ENCODE data around the gene RIPOR2. TPM values are rescaled to one million over a fixed set of nuclear protein-coding genes. Genes with fewer than 3 reads are reported as not detected.
"Not testable (repeated sequence)": the region's sequence is repeated elsewhere in the genome, so short reads cannot be mapped to it uniquely, and the experiment has no call there.

The RIPOR2 gene
- total and polyA plus RNA-seq, 4 donors: 1.1 to 16.1 (median 6.1) TPM

- Histone ChIP-seq H3K4me3 (ENCODE audit: low read length in 2 of 2) (no peak overlapping the region), H3K27me3 (ENCODE audit: control insufficient read depth in 1 of 2, insufficient read depth in 2 of 2, low read length in 1 of 2) (no peaks in the 10 kb centered on the region), H3K9me3 (ENCODE audit: control insufficient read depth, low read length) (no peaks in the 10 kb centered on the region), H3K36me3 (ENCODE audit: control insufficient read depth in 1 of 2, insufficient read depth in 2 of 2, low read length in 1 of 2) (no peaks in the 10 kb centered on the region), H3K27ac (ENCODE audit: low read depth in 1 of 2, low read length in 2 of 2) (no peak overlapping the region), H3K4me1 (ENCODE audit: control insufficient read depth in 1 of 2, insufficient read depth in 2 of 2, low read length in 2 of 2) (no peaks in the 10 kb centered on the region)
- no peak for ATAC-seq (ENCODE audit: low FRiP score)
- DNase-seq: no peak
- 89 to 95% methylated on average over 17 of the region's 17 CpGs for WGBS, 2 donors
- intact Hi-C loops (cut with DNase I): loop anchor here in 1 of 2 donors (10.0 kb wide), 1 partner anchor 97 kb away; the partner anchor contains the start of genes ACOT13 and TDP2
These were observed 174.4 kb downstream of the RIPOR2 start for GRCh38 chr6:24761193-24761835.

DNA sequence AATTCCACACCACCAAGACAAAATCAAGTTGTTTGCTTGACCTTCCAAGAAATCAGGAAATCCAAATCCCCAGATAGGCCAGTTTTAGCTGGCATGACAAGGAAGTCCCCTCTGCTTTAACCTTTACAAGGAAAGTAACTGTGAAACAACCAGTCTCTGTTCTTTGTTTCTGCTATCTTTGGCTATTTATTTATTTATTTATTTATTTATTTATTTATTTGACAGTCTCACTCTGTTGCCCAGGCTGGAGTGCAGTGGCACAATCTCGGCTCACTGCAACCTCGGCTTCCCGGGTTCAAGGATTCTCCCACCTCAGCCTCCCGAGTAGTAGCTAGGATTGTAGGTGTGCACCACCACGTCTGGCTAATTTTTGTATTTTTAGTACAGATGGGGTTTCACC lies 175.6 kb downstream of the RIPOR2 start:
- intact Hi-C loops (cut with DNase I): loop anchor here in 1 of 2 donors (10.0 kb wide), 1 partner anchor 95 kb away; the partner anchor contains the start of genes ACOT13 and TDP2
- WGBS, 2 donors: 93 to 94% methylated on average over 5 of the region's 5 CpGs
- DNase-seq: no peak

GRCh38 chr6:24759718-24760117 lies 176.0 kb downstream of the RIPOR2 start:
- Histone ChIP-seq H3K4me3 (ENCODE audit: low read length in 2 of 2) (no peak overlapping the region), H3K27ac (ENCODE audit: low read depth in 1 of 2, low read length in 2 of 2) (no peak overlapping the region), H3K4me1 (ENCODE audit: control insufficient read depth in 1 of 2, insufficient read depth in 2 of 2, low read length in 2 of 2) (no peaks in the 10 kb centered on the region), H3K36me3 (ENCODE audit: control insufficient read depth in 1 of 2, insufficient read depth in 2 of 2, low read length in 1 of 2) (no peaks in the 10 kb centered on the region), H3K9me3 (ENCODE audit: control insufficient read depth, low read length) (no peaks in the 10 kb centered on the region), H3K27me3 (ENCODE audit: control insufficient read depth in 1 of 2, insufficient read depth in 2 of 2, low read length in 1 of 2) (no peaks in the 10 kb centered on the region)
- DNase-seq: no peak
- intact Hi-C loops (cut with DNase I): loop anchor here in 1 of 2 donors (10.0 kb wide), 1 partner anchor 95 kb away; the partner anchor contains the start of genes ACOT13 and TDP2
- ATAC-seq (ENCODE audit: low FRiP score): no peak
- WGBS, 2 donors: 94 to 95% methylated on average over 3 of the region's 3 CpGs

More for the DNA sequence above, 175.6 kb downstream of the RIPOR2 start:
- H3K9me3 ChIP-seq (ENCODE audit: control insufficient read depth, low read length): no peaks in the 10 kb centered on the region
- H3K4me1 ChIP-seq (ENCODE audit: control insufficient read depth in 1 of 2, insufficient read depth in 2 of 2, low read length in 2 of 2): no peaks in the 10 kb centered on the region
- H3K27ac ChIP-seq (ENCODE audit: low read depth in 1 of 2, low read length in 2 of 2): no peak overlapping the region
- no peaks in the 10 kb centered on the region for H3K36me3 ChIP-seq (ENCODE audit: control insufficient read depth in 1 of 2, insufficient read depth in 2 of 2, low read length in 1 of 2)
- no peak overlapping the region for H3K4me3 ChIP-seq (ENCODE audit: low read length in 2 of 2)
- H3K27me3 ChIP-seq (ENCODE audit: control insufficient read depth in 1 of 2, insufficient read depth in 2 of 2, low read length in 1 of 2): no peaks in the 10 kb centered on the region
- no peak for ATAC-seq (ENCODE audit: low FRiP score)

- Histone ChIP-seq H3K4me1 (ENCODE audit: control insufficient read depth in 1 of 2, insufficient read depth in 2 of 2, low read length in 2 of 2) (no peaks in the 10 kb centered on the region), H3K27ac (ENCODE audit: low read depth in 1 of 2, low read length in 2 of 2) (no peak overlapping the region), H3K4me3 (ENCODE audit: low read length in 2 of 2) (no peak overlapping the region), H3K27me3 (ENCODE audit: control insufficient read depth in 1 of 2, insufficient read depth in 2 of 2, low read length in 1 of 2) (no peaks in the 10 kb centered on the region), H3K36me3 (ENCODE audit: control insufficient read depth in 1 of 2, insufficient read depth in 2 of 2, low read length in 1 of 2) (no peaks in the 10 kb centered on the region), H3K9me3 (ENCODE audit: control insufficient read depth, low read length) (no peaks in the 10 kb centered on the region)
- WGBS, 2 donors: 93 to 94% methylated on average over 6 of the region's 6 CpGs
- no peak for DNase-seq
- intact Hi-C loops (cut with DNase I): no loop called here
- ATAC-seq (ENCODE audit: low FRiP score): no peak
These were observed 178.1 kb downstream of the RIPOR2 start for GRCh38 chr6:24757611-24758010.

DNA sequence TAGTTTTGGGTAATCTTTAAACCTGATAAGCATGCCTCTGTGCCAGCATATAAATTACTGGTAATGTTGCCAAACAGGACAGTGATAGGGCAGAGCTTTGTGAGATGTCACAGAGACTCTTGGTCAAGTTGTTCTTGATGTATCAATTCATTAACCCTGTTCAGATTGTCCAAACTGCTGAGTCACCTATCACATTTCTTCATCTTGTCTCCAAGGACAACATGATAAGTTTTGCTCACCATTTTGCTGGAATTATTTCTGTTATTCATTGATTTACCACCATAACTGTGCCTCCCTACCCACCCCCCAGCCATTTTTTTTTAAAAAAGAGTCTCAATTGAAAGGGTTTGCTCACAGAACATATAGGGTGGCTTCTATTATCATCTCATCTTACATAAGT lies 180.5 kb downstream of the RIPOR2 start:
- no peaks in the 10 kb centered on the region for H3K36me3 ChIP-seq (ENCODE audit: control insufficient read depth in 1 of 2, insufficient read depth in 2 of 2, low read length in 1 of 2)
- intact Hi-C loops (cut with DNase I): no loop called here

GRCh38 chr6:24754378-24754777 lies 181.4 kb downstream of the RIPOR2 start:
- not testable (repeated sequence) for H3K27me3 ChIP-seq (ENCODE audit: control insufficient read depth in 1 of 2, insufficient read depth in 2 of 2, low read length in 1 of 2)
- 86 to 89% methylated on average over 4 of the region's 4 CpGs for WGBS, 2 donors

More for the DNA sequence above, 180.5 kb downstream of the RIPOR2 start:
- no peaks in the 10 kb centered on the region for H3K9me3 ChIP-seq (ENCODE audit: control insufficient read depth, low read length)
- no peak for ATAC-seq (ENCODE audit: low FRiP score)
- no peaks in the 10 kb centered on the region for H3K27me3 ChIP-seq (ENCODE audit: control insufficient read depth in 1 of 2, insufficient read depth in 2 of 2, low read length in 1 of 2)
- H3K27ac ChIP-seq (ENCODE audit: low read depth in 1 of 2, low read length in 2 of 2): no peak overlapping the region
- DNase-seq: no peak
- no peaks in the 10 kb centered on the region for H3K4me1 ChIP-seq (ENCODE audit: control insufficient read depth in 1 of 2, insufficient read depth in 2 of 2, low read length in 2 of 2)
- no peak overlapping the region for H3K4me3 ChIP-seq (ENCODE audit: low read length in 2 of 2)

More at GRCh38 chr6:24754378-24754777, 181.4 kb downstream of the RIPOR2 start:
- H3K9me3 ChIP-seq (ENCODE audit: control insufficient read depth, low read length); intact Hi-C loops (cut with DNase I); H3K36me3 ChIP-seq (ENCODE audit: control insufficient read depth in 1 of 2, insufficient read depth in 2 of 2, low read length in 1 of 2); ATAC-seq (ENCODE audit: low FRiP score); H3K4me1 ChIP-seq (ENCODE audit: control insufficient read depth in 1 of 2, insufficient read depth in 2 of 2, low read length in 2 of 2); H3K27ac ChIP-seq (ENCODE audit: low read depth in 1 of 2, low read length in 2 of 2); DNase-seq; H3K4me3 ChIP-seq (ENCODE audit: low read length in 2 of 2): not testable (repeated sequence)

Other genes starting within 250 kb of the RIPOR2 start
- 10 to 100 TPM; 72.7 to 88.5 TPM for gene C6orf62, start 216.8 kb downstream of the RIPOR2 start, total RNA-seq
- gene C6orf62, start 216.8 kb downstream of the RIPOR2 start, polyA plus RNA-seq: 10 to 100 TPM; 35.1 to 41.7 TPM
- 10 to 100 TPM in 1 of 2 donors, 1 to 10 TPM in 1; 5.3 to 10.2 TPM for gene GMNN, start 161.0 kb downstream of the RIPOR2 start, total RNA-seq
- 10 to 100 TPM in 1 of 2 donors, 1 to 10 TPM in 1; 6.8 to 13.1 TPM for gene GMNN, start 161.0 kb downstream of the RIPOR2 start, polyA plus RNA-seq
- not detected for gene ARMH2, start 137.0 kb downstream of the RIPOR2 start, total RNA-seq
- not detected for gene ARMH2, start 137.0 kb downstream of the RIPOR2 start, polyA plus RNA-seq

Measured in aorta (tissue), 5 donors.